OCI-LY3 (cell line): ENCODE measurements around the gene TSPAN15.

Experiments used
- H2AFZ ChIP-seq: fragments of 200-600, 300-600 bp; shearing (Covaris generic); 2 replicates; pipeline ENCODE4 v1.6.0; 2014; ENCODE audit warnings: antibody characterized with exemption, low read depth, low read length
- H3K27ac ChIP-seq: fragments of 200-600, 300-600 bp; sonication (generic); 2 replicates; pipeline ENCODE4 v1.5.1; 2014; ENCODE audit warnings: mild to moderate bottlenecking, low read length, moderate library complexity, mixed read lengths
- H3K27me3 ChIP-seq: fragments of 200-600, 300-600 bp; sonication (generic); 2 replicates; pipeline ENCODE4 v1.6.1; 2014; ENCODE audit warnings: low read depth, low read length, mixed read lengths
- H3K36me3 ChIP-seq: fragments of 200-600, 300-600 bp; sonication (generic); replicated peaks from 2 replicates; pipeline ENCODE3; 2014; ENCODE audit warnings: low read depth, low read length, mixed read lengths
- H3K4me1 ChIP-seq: fragments of 300-600, 200-600 bp; sonication (generic); 2 replicates; pipeline ENCODE4 v1.6.1; 2014; ENCODE audit warnings: low read length, mixed read lengths
- H3K4me2 ChIP-seq: fragments of 200-600, 300-600 bp; sonication (generic); 2 replicates; pipeline ENCODE4 v1.6.1; 2014; ENCODE audit warnings: low read length, mixed read lengths
- H3K4me3 ChIP-seq: fragments of 300-600, 200-600 bp; sonication (generic); 2 replicates; pipeline ENCODE4 v1.5.1; 2014; ENCODE audit warnings: antibody characterized with exemption, mild to moderate bottlenecking, low read length, moderate library complexity
- H3K79me2 ChIP-seq: fragments of 300-600, 200-600 bp; shearing (Covaris generic); 2 replicates; pipeline ENCODE4 v1.6.1; 2014; ENCODE audit warnings: mild to moderate bottlenecking, low read length, mixed read lengths
- H3K9ac ChIP-seq: fragments of 300-600, 200-600 bp; shearing (Covaris generic); 2 replicates; pipeline ENCODE4 v1.6.0; 2014; ENCODE audit warnings: mild to moderate bottlenecking, low read length, moderate library complexity
- H3K9me3 ChIP-seq: fragments of 200-600, 300-600 bp; shearing (Covaris generic); 2 replicates; pipeline ENCODE4 v1.6.1; 2014; ENCODE audit warnings: low read length, mixed read lengths; ENCODE audit not compliant: insufficient read depth
- H4K20me1 ChIP-seq: fragments of 200-600, 300-600 bp; sonication (generic); 2 replicates; pipeline ENCODE4 v1.6.1; 2016; ENCODE audit warnings: low read length, mixed read lengths; ENCODE audit not compliant: insufficient read depth
- CTCF ChIP-seq: fragments of 200-600, 300-600 bp; sonication (generic); IDR thresholded peaks from 2 replicates; pipeline ENCODE4 v1.5.1; 2014; ENCODE audit warnings: antibody characterized with exemption, low read length, low read depth
- EZH2phosphoT487 ChIP-seq: fragments of 200-600 bp; shearing (Covaris generic); IDR thresholded peaks from 2 replicates; pipeline ENCODE4 v1.6.1; 2018; ENCODE audit warnings: antibody characterized with exemption, mixed run types, low read depth

The TSPAN15 gene

GRCh38 chr10:69414036-69415018, 36.9 kb upstream of the TSPAN15 start:
- H3K9me3 ChIP-seq: no peaks in the 10 kb centered on the region

GRCh38 chr10:69415049-69415448, 36.2 kb upstream of the TSPAN15 start:
- H3K27me3 ChIP-seq: no peaks in the 10 kb centered on the region
- no peak overlapping the region for H3K4me3 ChIP-seq
- H4K20me1 ChIP-seq: no peaks in the 10 kb centered on the region
- peaks cover 1% of the 10 kb centered on the region for H3K4me1 ChIP-seq
- no peaks in the 10 kb centered on the region for H3K79me2 ChIP-seq
- TF ChIP-seq EZH2phosphoT487 (no peak), CTCF (no peak)
- H3K9ac ChIP-seq: no peak overlapping the region
- no peak overlapping the region for H2AFZ ChIP-seq
- no peaks in the 10 kb centered on the region for H3K9me3 ChIP-seq
- H3K36me3 ChIP-seq: no peaks in the 10 kb centered on the region
- H3K4me2 ChIP-seq: no peak overlapping the region
- no peak overlapping the region for H3K27ac ChIP-seq

More at GRCh38 chr10:69414036-69415018, 36.9 kb upstream of the TSPAN15 start:
- Histone ChIP-seq H3K9ac (no peak overlapping the region), H3K4me2 (no peak overlapping the region), H3K36me3 (no peaks in the 10 kb centered on the region), H3K79me2 (no peaks in the 10 kb centered on the region), H3K4me3 (no peak overlapping the region), H3K27me3 (no peaks in the 10 kb centered on the region), H3K27ac (no peak overlapping the region), H4K20me1 (no peaks in the 10 kb centered on the region), H2AFZ (no peak overlapping the region), H3K4me1 (peaks cover 7% of the 10 kb centered on the region)
- TF ChIP-seq CTCF (no peak), EZH2phosphoT487 (no peak)

GRCh38 chr10:69415951-69416350, 35.3 kb upstream of the TSPAN15 start:
- Histone ChIP-seq H3K36me3 (no peaks in the 10 kb centered on the region), H4K20me1 (no peaks in the 10 kb centered on the region), H3K9me3 (no peaks in the 10 kb centered on the region), H3K9ac (no peak overlapping the region), H3K4me1 (no peaks in the 10 kb centered on the region), H3K27ac (no peak overlapping the region), H3K4me3 (no peak overlapping the region), H3K4me2 (no peak overlapping the region), H3K27me3 (no peaks in the 10 kb centered on the region), H2AFZ (no peak overlapping the region), H3K79me2 (no peaks in the 10 kb centered on the region)
- TF ChIP-seq CTCF: no peak
- TF ChIP-seq EZH2phosphoT487: no peak

- Histone ChIP-seq H4K20me1 (no peaks in the 10 kb centered on the region), H2AFZ (no peak within 1 kb of the TSS), H3K9me3 (no peaks in the 10 kb centered on the region), H3K4me2 (no peak within 1 kb of the TSS), H3K4me3 (no peak within 1 kb of the TSS), H3K27me3 (no peaks in the 10 kb centered on the region), H3K36me3 (no peaks in the 10 kb centered on the region), H3K9ac (no peak within 1 kb of the TSS), H3K4me1 (no peaks in the 10 kb centered on the region), H3K27ac (no peak within 1 kb of the TSS), H3K79me2 (no peaks in the 10 kb centered on the region)
- TF ChIP-seq CTCF (no peak), EZH2phosphoT487 (no peak)
Measured at GRCh38 chr10:69416695-69417094, 34.6 kb upstream of the TSPAN15 start, which contains the start of gene TACR2. TSS of gene TACR2 (minus strand) at chr10:69416918. CDS start at chr10:69416323, 595 bp downstream.
